Fibroblast of villous mesenchyme (primary cell): ENCODE measurements around the gene NFE2L3. TPM values are rescaled to one million over a fixed set of nuclear protein-coding genes. Genes with fewer than 3 reads are reported as not detected.

Source experiments
- DNase-seq: peaks from one replicate; pipeline ENCODE4 v3.0.0-alpha.2; 2010; ENCODE audit warnings: low read depth
- H3K4me3 ChIP-seq: 2 replicates; pipeline ENCODE4 v1.5.1; 2011; ENCODE audit warnings: low read depth, mild to moderate bottlenecking, low read length
- total RNA-seq: library from RNA; depleted of rRNA; stranded (reverse); fragments of >200 nt; gene quantifications from 2 replicates; pipeline ENCODE4 v1.2.3, GENCODE V29; 2012
- TF ChIP-seq, protein P1 (sequence below): IDR thresholded peaks from 2 replicates; pipeline ENCODE4 v1.5.1; 2012; ENCODE audit warnings: low read depth, mild to moderate bottlenecking, low read length; ENCODE audit not compliant: insufficient read depth

Gene NFE2L3
- total RNA-seq, 1 donor = 6.9 TPM

- H3K4me3 ChIP-seq = no peak overlapping the region
- TF ChIP-seq, protein P1, sequence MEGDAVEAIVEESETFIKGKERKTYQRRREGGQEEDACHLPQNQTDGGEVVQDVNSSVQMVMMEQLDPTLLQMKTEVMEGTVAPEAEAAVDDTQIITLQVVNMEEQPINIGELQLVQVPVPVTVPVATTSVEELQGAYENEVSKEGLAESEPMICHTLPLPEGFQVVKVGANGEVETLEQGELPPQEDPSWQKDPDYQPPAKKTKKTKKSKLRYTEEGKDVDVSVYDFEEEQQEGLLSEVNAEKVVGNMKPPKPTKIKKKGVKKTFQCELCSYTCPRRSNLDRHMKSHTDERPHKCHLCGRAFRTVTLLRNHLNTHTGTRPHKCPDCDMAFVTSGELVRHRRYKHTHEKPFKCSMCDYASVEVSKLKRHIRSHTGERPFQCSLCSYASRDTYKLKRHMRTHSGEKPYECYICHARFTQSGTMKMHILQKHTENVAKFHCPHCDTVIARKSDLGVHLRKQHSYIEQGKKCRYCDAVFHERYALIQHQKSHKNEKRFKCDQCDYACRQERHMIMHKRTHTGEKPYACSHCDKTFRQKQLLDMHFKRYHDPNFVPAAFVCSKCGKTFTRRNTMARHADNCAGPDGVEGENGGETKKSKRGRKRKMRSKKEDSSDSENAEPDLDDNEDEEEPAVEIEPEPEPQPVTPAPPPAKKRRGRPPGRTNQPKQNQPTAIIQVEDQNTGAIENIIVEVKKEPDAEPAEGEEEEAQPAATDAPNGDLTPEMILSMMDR = no peak
- DNase-seq = no peak
Observed at GRCh38 chr7:26135551-26135950, 16.4 kb upstream of the NFE2L3 start.

DNA sequence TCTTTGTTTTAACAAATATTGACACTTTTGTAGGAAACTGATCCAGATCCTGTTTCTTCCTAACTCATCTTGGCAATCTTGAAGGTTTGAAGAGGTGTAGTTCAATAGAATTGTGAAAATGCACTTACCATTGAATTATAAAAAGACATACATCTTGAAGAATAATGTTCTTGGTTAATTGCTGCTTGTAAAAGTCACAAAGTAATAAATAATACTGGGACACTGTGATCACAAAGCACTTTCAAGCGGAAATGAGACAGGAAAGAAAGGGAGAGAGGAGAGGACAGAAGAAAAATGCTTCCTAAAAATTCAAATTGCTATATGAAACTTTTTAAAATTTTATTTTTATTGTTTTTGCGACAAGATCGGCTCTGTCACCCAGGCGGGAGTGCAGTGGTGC is 15.2 kb upstream of the NFE2L3 start:
- no peak overlapping the region for H3K4me3 ChIP-seq
- TF ChIP-seq, protein P1 = no peak
- no peak for DNase-seq

- TF ChIP-seq, protein P1 = no peak
- no peak for DNase-seq
- H3K4me3 ChIP-seq = no peak overlapping the region
Observed at GRCh38 chr7:26140380-26140779, 11.6 kb upstream of the NFE2L3 start.

DNA sequence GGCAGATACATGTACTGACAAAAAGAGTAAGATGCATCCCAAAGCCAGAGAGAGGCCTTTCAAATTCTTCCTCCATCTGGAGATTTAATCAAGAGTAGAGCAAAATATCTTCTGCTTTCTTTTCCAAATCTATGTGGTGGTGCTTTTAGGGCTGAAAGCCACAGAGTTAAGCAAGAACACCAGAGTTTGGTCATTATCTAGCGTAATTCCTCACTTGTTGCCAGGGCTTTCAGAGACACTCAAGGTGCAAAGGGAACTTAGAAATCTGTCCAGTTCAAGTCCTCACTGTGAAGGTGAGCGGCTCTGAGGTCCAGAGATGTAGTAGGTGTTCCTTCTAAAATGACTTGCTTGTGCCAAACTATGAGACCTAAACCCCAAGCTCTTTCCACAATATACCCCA is 10.9 kb upstream of the NFE2L3 start:
- DNase-seq = no peak
- TF ChIP-seq, protein P1 = no peak
- no peak overlapping the region for H3K4me3 ChIP-seq

DNA sequence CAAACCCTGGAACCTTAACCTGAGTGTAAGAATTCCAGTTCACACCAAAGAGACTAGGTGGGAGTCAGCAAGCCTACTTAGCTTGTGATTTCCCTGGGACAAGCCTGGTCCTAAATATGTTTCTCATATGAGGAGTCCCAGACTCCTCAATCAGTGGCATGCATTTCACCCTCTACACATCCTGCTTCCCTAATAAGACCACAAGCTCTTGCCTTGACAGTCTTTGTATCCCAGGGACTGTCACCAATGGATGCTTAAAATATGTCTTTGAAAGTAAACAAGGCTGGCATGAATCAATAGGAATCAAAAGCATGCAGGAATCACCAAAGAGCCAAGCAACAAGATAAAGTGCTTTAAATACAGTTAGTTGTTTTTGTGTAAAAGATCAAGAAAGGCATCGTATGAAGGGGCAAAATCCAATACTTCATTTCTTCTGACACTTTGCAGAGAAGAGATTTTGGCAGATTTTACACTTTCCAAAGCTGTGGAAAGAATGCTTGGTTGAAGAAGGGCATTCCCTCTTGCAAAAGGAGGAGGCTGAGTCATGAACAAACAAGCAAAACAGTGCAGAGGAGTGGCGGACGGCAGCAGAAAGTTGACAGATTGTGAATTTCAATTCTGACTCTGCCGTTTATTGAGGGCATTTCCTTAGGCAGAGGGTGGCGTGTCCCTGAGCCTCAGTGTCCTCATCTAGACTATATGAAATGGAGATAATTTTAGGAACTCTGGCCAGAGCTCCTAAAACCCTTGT is 8.5 kb upstream of the NFE2L3 start:
- peak; percentile 68 for DNase-seq
- no peak overlapping the region for H3K4me3 ChIP-seq
- TF ChIP-seq, protein P1 = no peak

DNA sequence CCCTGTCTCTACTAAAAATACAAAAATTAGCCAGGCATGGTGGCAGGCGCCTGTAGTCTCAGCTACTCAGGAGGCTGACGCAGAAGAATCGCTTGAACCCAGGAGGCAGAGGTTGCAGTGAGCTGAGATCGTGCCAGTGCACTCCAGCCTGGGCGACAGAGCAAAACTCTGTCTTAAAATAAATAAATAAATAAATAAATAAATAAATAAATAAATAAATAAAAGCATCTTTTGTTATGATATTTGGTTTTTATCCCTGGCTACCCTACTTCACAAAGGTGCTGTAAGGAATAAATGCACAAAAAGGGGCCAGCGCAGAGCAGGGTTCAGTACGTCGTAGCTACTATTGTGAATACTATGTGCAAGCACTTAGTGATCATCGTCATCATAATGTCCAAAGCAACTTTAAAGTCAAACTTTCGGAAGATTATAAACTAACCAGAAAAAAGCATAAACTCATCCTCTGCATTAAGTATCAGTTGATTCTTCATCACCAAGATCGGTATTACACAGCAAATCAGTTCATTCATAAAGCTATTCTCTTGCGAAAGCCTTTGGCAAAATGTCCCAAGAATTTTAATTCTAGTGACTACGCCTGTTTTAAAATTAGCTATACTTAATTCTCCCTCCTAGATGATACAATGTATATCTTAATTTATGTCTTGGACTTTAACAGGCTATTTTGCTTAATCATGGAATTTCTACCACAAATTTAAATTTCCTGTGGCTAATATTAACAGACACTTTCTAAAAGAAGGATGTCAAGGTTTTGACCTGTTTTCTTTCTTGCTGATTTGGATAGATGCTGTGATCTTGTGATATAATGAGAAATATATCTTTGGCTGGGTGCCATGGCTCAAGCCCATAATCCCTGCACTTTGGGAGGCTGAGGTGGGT is 7.6 kb upstream of the NFE2L3 start:
- TF ChIP-seq, protein P1 = no peak
- DNase-seq = peak; percentile 21

More for the DNA sequence above, 7.6 kb upstream of the NFE2L3 start:
- H3K4me3 ChIP-seq = no peak overlapping the region
